SK-N-DZ (cell line): ENCODE results near the gene MAP3K20.
"Not testable (repeated sequence)": the region's sequence is repeated elsewhere in the genome, so short reads cannot be mapped to it uniquely, and the experiment has no call there.

Experiments
- DNase-seq: peaks from one replicate; pipeline ENCODE4 v3.0.0-alpha.2; 2015; ENCODE audit warnings: low spot score

MAP3K20 gene

DNA sequence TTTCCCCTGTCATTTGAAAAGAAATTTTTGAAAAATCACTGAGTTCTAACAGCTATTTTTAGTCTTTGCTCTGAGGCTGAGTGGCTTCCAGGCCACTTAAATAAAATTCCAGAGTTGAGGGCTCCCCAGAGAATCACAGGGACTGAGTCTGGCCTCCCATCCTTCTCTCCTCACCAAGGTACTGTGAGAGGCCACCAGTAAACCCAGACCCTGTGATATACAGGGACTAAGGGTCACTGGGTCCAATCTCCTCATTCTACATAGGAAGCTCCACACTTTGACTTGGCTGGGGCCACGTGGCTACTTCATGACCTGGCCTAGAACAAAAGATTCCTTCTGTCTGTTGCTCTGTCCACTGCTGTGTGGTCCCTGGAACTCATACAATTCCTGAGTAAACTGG lies 155.8 kb downstream of the MAP3K20 start:
- no peak for DNase-seq

DNA sequence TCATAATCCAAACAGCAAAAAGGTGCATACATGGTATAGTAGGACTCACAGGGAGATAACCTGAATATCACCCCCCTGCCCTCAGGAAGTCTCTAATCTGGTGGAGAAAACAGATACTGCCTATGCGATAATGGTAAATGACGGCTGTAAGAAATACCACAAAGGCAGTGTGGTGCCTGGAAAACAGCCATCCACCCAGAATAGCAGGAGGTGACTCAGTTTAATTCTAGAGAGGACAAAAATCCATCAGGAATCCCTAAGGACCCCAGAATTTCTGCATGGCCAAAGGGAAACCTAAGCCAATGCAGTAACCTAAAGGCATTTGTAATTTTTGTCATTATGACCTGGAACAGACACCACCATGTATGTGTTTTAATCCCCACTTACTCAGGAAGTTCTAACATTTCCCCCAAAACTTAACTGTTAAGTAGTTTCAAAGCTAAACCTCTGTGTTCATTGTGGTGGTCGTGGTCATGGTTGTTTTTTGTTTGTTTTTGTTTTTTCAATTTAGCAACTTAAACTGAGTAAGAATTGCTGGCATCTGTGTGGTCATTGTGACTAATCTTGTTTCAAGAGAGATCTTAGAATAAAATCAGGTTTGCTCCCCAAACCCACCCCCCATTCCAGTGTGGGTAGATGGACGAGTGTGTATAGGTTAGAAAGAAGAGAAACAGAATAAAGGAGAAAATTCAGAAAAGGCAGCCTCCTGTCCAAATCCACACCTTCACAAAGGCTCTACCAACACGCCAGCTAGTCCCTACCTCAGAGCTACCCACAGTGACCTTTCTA lies 157.5 kb downstream of the MAP3K20 start:
- DNase-seq: no peak

DNA sequence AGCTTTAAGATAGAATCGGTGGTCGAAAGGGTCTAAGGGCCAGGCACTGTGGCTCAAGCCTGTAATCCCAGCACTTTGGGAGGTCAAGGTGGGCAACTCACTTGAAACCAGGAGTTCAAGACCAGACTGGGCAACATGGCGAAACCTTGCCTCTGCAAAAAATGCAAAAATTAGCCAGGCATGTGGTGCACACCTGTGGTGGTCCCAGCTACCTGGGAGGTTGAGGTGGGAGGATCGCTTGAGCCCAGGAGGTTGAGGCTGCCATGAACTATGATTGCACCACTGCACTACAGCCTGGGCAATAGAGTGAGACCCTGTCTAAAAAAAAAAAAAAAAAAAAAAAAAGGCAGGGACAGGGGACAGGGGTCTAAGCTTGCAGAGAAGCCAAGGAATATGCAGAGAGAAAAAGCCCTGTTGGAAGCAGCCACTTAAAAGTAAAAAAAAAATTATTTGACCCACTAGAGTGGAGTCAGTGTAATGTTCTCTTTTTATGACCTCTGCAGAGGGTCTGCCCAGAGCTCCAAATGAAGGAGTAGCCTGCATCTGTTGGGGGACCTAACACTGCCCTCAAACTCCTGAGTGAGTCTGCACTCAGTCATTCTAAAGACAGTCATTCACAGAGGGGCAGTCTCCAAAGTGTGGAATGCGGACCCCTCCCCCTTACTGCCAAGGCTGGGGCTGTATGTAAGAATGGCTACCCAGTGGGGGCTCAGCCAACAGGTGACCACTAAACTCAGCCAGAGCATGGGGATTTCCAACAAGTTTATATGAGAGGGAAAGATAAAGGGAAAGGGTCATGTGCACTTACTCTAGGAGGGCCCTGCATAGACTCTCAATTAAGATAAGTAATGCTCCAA lies 160.5 kb downstream of the MAP3K20 start:
- DNase-seq: no peak

DNA sequence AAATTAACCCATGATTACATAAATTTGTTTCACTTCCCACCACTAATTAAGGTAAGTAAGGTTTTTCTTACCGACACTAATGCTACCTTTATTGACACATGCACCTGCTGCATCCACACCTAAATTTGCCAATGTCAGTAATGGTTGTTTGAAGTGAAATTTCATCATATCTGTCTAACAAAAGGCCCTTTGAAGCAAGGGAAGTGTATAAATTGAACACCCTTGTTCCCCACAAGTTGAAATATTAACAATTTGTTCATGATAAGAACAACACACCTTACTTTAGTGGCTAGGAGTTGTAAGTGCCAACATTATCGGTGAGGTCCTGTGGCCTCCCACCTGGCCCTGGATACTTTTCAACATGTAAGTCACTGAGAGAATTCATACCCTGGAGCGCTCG lies 162.7 kb downstream of the MAP3K20 start:
- no peak for DNase-seq

DNA sequence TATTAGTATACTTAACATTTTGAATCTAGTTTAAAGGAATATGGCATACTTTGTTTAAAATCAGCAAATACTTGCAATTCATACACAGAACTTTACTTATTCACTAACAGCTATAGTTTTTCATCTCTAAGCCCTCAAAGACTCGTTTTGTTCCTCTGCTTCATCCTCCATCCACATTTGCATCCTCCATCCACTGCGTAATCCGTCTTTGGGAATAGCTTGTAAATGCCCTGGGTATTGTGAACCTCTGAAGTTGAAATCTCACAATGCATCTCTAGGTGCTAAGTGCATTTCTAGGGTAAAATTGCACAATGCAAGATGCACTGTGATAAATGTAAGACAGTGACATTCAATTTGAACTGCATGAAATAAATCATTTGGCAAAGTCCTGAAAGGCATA lies 163.2 kb downstream of the MAP3K20 start:
- DNase-seq: no peak

DNA sequence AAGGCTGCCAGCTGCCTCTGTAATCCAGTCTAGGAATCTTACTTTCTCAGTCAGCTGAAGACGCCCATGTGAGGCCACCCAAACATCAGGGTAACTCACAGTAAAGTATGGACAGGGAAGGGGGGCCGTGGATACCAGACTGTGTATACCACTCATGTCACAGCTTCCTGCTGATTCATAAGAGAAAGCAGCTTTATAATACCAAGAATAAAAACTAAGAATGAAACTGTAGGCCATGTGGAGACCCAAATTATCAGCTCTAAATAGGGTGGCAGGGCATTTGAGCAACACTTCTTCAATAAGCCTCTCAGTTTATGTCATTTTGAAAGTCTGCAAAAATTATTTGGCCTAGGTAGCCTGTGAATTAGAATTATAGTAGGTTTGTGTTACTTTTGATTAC lies 164.0 kb downstream of the MAP3K20 start:
- no peak for DNase-seq

DNA sequence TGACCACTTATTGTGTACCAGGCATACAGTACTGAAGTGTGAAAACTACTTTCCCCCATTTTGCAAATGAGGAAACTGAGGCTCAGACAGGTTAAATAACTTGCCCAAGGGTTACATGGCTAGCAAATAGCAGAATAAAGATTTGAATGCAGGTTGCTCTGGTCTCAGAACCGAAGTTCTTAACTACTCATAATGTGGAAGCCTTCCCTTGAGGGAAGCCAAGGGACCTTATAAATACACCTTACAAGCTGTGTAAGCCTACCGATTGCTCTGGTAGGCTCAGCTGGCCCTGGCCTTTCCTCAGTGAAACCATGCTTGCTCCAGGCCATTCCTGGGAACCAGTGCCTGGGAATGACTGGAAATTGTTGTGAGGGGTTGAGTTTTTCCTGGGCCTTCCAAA lies 164.4 kb downstream of the MAP3K20 start:
- DNase-seq: no peak

DNA sequence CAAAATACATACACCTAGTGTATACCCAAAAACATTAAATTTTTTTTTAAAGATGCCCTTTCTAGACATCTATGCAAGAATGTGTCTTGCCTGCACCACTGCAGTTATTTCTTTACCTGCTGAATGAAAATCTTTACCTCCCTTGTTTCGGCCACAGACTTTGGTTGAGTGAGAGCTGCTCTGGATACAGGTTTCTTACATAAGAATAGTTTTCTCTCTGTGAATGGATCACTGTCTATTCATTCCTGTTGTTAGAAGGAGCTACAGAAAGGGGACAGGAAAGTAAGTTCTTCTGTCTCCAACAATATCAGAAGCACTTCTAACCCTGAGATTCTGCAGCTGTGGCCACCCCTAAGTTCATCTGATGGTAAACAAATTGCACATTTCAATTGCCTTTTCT lies 166.0 kb downstream of the MAP3K20 start:
- DNase-seq: no peak

DNA sequence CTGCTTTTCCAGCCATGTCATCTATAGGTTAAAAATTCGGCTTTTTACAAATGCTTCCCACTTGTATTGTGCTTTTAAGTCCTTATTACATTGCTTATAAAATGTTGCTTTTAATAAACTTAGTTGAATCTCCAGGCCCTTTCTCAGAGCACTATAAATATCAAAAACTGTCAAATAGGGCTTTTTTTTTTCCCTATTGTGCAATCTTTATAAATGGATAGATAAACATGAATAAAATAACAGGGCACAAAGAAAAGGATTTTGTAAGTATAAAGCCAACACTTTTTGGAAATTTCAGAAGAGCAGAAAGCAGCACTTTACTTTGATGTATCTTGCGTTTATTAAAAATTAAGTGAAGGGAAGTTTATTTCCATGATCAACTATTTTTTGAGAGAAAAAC lies 171.5 kb downstream of the MAP3K20 start:
- no peak for DNase-seq

DNA sequence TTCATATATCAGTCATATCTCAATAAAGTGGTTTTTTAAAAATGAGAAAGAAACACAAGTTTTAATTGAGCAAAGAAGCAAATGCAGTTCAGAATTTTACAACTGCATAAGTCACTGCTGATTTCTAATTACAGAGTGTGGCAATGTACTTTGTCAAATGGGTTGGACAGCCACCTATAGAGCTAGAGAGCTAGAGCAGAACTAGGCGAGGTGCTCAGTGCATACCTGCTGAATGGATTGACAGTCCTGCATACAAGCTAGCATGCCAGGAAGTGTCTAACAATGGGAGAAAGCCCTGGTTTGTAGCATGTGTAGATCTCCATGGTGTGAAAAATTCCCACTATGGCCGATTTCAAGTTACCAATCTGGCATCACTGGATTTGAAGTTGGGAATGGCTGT lies 172.7 kb downstream of the MAP3K20 start:
- no peak for DNase-seq

DNA sequence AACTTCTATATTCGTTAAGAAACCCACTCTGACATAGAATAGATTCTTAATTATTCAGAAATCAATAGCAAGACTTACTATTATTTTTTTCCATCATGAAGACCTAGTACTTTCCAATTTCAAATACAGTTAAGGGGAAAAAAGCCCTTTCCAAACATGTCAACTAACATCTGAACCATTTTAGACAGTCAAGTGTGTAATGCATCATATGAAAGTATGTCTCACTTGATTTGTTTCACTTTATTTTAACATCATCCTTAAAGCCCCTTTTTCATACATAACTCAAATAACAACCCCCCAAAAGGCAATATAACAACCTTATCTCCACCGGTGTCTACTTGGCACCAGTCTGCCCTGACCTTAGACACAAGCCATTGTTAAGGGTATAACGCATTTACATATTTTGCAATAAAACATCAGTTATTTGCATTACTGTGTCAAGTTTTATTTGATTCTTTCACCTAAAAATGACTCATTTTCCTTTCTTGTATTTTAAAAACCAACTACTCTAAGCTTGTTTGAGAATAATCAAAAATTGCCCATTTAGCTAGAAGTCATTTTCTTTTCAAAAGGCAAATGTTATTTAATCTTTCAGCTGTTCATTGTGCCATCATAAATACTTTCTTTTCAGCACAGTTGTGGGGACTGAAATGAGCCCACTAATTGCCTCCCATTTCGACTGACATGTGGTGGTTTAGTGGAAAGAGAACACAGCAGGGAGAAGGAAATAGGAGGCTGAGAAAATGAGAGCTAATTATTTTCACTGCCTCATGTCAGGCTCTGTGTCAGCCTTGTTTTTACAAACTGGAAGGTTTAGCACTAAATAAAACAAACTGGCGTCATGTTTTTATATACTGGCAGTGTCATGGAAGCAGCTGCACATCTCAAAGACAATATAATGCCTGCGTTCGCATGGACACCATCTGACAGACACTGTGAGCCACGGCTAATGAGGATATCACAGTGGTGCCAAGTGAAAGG lies 174.3 kb downstream of the MAP3K20 start:
- no peak for DNase-seq

DNA sequence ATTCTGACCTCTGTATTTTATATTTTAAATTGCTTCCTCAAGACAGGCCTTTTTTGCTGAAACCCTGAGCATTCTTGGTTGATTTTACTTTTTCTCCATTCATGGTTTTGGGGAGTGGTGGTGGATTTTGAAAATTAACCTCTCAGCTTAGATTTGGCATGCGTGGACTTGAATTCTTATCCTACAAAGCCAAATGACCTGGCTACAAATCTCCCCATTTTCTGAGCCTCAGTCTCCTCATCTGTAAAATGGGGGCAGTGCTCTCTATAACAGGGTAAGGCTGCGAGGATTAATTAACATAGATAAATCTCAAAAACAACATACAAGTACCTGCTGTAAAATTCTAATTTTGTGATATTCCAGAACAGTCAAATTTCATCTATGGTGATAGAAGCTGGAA lies 175.6 kb downstream of the MAP3K20 start:
- DNase-seq: no peak

DNA sequence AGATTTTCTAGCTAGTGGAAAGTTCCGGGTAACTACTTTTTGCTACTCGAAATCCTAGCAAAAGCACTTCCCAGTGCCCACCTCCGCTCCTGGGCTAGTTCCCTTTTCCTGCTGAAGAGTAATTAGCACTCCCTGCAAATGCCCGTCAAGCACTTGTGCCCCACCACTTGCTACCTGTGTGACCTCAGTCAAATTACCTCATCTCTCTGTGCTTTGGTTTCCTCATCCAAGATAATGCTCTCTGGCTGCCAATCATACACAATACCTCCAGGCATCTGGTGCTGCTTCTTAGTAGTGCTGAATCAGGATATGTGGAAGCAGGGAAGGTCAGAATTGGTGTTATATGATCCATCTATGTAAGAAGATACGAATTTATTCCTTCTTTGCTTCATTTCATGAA lies 176.9 kb downstream of the MAP3K20 start:
- DNase-seq: no peak

DNA sequence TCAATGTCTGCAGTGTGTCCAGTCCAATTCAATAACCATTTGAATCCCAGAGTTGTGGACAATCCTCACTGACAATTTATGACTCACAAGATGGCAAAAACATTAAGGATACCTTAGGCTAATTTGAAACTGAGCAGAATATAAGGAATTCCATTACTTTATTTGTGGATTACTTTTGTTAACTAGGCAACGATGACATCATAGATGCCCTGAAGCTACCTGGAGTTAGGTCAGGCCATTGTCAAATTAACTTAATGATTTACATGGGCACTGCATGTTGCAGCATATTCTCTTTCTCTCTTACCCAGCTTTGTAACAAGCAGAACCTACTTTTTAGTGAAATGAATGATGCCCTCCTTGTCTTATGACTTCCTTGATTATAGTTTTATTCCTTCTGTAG lies 179.0 kb downstream of the MAP3K20 start:
- DNase-seq: no peak

DNA sequence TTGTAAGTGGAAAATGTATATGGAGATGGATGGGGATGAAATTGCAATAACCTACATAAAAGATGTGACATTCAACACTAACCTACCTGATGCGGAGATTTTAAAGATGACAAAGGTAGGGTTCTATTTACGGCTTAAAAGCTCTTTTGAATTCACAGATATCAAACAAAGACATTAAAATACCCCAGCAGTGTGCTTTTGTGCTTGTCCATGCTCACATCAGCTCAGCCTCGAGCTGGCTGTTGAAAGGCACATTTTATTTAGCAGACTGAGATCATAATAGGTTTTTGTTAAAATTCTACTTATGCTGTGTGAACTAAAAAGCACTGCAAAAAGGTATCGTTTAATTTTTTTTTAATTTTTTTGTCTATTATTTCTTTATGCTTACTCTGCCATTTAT lies 183.1 kb downstream of the MAP3K20 start:
- DNase-seq: no peak

DNA sequence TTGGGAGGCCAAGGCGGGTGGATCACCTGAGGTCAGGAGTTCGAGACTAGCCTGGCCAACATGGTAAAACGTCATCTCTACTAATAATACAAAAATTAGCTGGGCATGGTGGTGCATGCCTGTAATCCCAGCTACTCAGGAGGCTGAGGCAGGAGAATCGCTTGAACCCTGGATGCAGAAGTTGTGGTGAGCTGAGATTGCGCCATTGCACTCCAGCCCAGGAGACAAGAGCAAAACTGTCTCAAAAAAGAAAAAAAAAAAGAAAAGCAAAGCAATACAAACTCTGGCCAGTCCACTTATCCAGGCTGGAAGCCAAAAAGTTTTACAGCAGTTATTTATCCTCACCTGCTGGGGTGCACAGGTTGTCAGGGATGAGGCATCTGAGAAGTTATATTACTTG lies 186.7 kb downstream of the MAP3K20 start:
- not testable (repeated sequence) for DNase-seq

DNA sequence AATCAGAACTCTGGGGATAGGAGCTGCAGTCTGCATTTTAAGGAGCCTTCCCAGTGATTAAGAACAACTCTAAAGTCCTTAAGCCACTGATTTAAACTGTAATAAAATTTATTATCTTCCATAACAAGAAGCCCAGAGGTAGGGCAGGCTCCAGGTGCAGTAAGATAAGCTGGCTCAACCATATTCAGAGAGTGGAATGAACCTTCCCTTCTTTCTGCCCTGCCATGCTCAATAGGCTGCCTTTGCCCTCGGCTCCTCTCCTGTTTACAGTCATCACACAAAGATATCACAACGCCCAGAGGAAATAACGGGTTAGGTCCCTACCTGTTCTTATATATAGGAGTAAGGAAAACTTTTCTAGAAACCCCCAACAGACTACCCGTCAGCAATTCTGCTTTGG lies 188.5 kb downstream of the MAP3K20 start:
- DNase-seq: no peak

DNA sequence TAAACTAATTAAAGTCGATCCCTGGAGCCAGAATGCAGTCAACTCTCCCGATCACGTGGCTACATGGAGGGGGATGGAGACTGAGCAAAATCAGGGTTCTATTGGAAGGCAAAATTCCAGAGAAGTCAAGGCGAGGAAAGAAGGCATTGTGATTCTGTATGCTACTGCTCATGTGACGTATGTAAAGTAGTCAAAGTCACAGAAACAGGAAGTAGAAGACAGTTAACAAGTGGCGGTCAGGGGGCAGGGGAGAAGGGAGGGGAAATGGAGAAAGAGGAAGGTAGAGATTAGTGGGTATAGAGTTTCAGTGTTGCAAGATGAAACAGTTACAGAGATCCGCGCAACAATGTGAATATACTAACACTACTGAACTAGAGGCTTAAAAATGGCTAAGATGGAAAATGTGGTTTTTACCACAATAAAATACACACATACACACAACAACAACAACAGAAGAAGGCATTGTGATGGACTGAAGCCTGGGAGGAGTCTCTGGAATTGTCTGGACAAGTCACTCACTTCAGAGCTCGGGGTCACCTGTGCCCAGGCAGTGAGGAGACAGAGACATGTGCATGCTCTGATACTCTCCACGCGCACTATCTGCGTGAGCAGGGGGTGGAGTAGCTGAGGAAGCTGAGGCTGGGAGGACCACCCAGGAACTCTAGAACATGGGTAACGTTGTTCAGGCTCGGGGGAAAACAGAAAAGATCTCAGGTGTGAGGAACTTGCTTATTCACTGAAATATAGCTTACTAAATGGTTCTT lies 189.1 kb downstream of the MAP3K20 start:
- no peak for DNase-seq

DNA sequence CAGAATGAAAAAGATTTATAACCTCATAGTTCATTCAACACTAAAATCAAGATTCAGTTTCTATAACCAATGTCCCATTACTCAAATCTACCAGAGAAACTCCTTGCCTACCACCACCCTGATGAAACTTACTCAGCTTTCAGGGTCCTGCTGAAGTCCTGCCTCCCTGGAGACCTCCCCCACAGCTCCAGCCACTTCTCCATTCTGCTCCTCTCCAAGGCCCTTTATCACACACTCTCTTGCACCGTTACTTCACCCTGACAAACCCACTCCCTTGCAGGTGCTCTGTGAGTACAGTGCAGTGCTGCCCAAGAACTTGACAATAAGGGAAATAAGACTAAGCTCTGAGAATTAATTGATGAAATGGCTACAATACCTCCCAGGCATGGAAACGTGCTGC lies 195.5 kb downstream of the MAP3K20 start:
- DNase-seq: no peak

DNA sequence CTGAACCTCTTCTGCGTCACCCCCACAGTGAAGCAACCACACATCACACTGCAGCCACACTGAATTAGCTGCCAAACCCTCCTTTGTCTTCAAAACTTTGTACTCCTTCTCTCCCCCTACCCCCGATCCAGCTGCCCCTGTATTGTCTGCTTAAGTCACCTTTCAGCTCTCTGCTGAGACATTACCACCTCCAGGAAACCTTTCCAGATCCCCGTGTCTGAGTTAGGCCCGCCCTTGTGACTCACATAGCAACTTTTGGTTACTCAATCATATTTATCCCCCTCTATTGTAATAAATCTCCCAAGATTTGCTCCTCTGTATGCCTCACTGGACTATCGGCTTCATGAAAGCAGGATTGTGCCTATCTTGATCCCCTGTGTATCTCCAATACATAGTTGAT lies 196.2 kb downstream of the MAP3K20 start:
- no peak for DNase-seq

DNA sequence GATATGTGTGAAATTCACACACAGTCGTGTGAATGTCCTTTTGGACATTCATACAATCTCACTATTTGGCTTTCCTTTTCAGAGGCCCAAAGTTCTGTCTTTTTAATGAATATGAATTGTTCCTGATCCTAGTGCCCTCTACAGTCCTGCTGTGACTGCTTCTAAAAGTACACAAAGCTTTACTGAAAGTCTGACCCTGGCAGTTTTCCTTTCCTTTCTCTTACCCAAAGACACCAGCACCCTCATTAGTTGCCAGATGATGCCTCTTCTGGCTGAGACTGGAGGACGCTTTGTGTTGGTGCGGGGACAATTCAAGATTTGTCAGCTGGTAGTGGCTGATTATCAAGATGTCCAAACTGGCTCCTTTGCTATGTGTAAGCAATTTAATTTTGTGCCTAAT lies 197.2 kb downstream of the MAP3K20 start:
- no peak for DNase-seq
